Lung (tissue), 12 donors: ENCODE data around the gene EFNA5. TPM values are rescaled to one million over a fixed set of nuclear protein-coding genes. Genes with fewer than 3 reads are reported as not detected.

ENCODE experiments used
- ATAC-seq: fragments of 200-7000 bp; cut with Tn5 transposase; one replicate; pipeline ENCODE4 v1.9.1; 2020; ENCODE audit warnings: moderate number of reproducible peaks; ENCODE audit not compliant: insufficient read depth, low FRiP score
- DNase-seq, 3 donors: peaks; one replicate each; pipeline ENCODE4 v3.0.0-alpha.2; 2013 to 2017
- H3K27ac ChIP-seq, 2 donors: one replicate each; pipeline ENCODE4 v1.5.1; 2013; ENCODE audit warnings: mild to moderate bottlenecking in 2 of 2, moderate library complexity in 2 of 2, control low read depth in 1 of 2, inconsistent platforms in 1 of 2, low read depth in 1 of 2, low read length in 1 of 2
- H3K27me3 ChIP-seq, 3 donors: one replicate each; pipeline ENCODE4 v1.5.1; 2013; ENCODE audit warnings: low read length in 2 of 3; ENCODE audit not compliant: control insufficient read depth in 3 of 3, insufficient read depth in 3 of 3
- H3K36me3 ChIP-seq, 4 donors: one replicate each; pipeline ENCODE4 v1.5.1; 2013; ENCODE audit warnings: low read length in 4 of 4, mild to moderate bottlenecking in 1 of 4, moderate library complexity in 1 of 4; ENCODE audit not compliant: control insufficient read depth in 4 of 4, insufficient read depth in 4 of 4
- H3K4me1 ChIP-seq, 5 donors: one replicate each; pipeline ENCODE4 v1.5.1; 2013; ENCODE audit warnings: low read length in 5 of 5, mild to moderate bottlenecking in 2 of 5, moderate library complexity in 1 of 5; ENCODE audit not compliant: control insufficient read depth in 5 of 5, insufficient read depth in 5 of 5
- H3K4me3 ChIP-seq: one replicate; pipeline ENCODE4 v1.5.1; 2013; ENCODE audit warnings: mild to moderate bottlenecking, control low read depth, moderate library complexity
- H3K9ac ChIP-seq, 2 donors: one replicate each; pipeline ENCODE4 v1.5.1; 2013; ENCODE audit warnings: low read length in 2 of 2, control low read depth in 1 of 2; ENCODE audit not compliant: insufficient read depth in 1 of 2
- H3K9me3 ChIP-seq, 4 donors: one replicate each; pipeline ENCODE4 v1.5.1; 2013; ENCODE audit warnings: low read length in 3 of 4, mild to moderate bottlenecking in 1 of 4, moderate library complexity in 1 of 4; ENCODE audit not compliant: control insufficient read depth in 4 of 4, insufficient read depth in 3 of 4
- WGBS, 2 donors: extraction: QIAGEN DNeasy Blood & Tissue Kit; methylation state at CpG; one replicate each; pipeline ENCODE4 v1.1.7; 2013; 5-methylcytosine and 5-hydroxymethylcytosine counted together
- polyA plus RNA-seq, 2 donors: library from polyadenylated mRNA; stranded (reverse); fragments of 200-250 nt; gene quantifications; one replicate each; pipeline ENCODE4 v1.2.1, GENCODE V29; 2013
- total RNA-seq, 2 donors: library from RNA; depleted of rRNA in 1 of 2; stranded (reverse); fragments of >200 nt in 1 of 2; gene quantifications; one replicate each; pipeline ENCODE4 v1.2.1, GENCODE V29; 2014 to 2021
- TF ChIP-seq, protein P1 (sequence below): IDR thresholded peaks from 2 replicates; pipeline ENCODE4 v1.5.1; 2012; ENCODE audit warnings: mild to moderate bottlenecking; ENCODE audit errors: control extremely low read depth, extremely low read depth
- donor health status: control.
- donor health status: control.
- donor health status: Bipolar disorder and iron deficiency.
- donor health status: healthy.
- donor health status: DM: yes; HTN: yes; CAD: no.

EFNA5 gene
- total and polyA plus RNA-seq, 4 donors, result 2.1 to 18.4 (median 7.8) TPM

DNA sequence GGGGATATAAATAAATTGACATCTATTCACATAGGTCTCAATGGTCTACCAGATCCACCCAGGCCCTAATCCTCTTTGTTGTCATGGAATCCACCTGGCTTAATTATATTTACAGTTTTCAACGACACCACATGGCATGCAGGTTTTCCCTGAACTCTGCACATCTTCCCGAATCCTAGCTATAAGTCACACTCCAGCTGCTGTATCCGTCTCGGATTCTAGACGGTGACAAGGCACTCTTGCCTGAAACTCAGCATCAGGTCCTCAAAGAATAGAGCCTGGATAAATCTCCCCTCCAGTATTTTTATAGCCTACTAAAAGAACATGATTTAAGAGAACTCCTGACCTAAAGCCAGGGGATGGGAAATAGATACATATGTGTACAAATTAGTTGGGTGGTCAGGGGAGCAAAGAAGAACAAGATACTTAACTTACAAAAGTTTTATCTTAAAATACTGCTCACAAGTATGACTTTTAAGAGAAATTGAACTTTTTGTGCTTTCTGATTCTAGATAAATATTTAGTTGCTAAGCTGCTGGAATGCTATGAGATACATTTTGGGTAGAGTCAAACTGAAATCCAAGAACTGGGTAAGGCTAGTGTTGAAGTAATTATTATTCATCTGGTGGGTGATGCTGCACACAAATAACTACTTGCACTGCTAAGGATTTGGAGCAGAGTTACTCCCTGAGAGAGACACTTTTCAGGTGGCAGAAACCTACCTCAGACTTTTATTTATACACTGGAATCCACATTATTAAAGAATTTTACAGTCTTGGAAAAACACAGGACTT is 187.3 kb downstream of the EFNA5 start:
- H3K9ac ChIP-seq, result no peak overlapping the region
- H3K4me1 ChIP-seq, result peaks cover 0 to 22% (median 3%) of the 10 kb centered on the region in 5 donors
- no peaks in the 10 kb centered on the region for H3K9me3 ChIP-seq
- H3K36me3 ChIP-seq, result no peaks in the 10 kb centered on the region
- TF ChIP-seq, protein P1, sequence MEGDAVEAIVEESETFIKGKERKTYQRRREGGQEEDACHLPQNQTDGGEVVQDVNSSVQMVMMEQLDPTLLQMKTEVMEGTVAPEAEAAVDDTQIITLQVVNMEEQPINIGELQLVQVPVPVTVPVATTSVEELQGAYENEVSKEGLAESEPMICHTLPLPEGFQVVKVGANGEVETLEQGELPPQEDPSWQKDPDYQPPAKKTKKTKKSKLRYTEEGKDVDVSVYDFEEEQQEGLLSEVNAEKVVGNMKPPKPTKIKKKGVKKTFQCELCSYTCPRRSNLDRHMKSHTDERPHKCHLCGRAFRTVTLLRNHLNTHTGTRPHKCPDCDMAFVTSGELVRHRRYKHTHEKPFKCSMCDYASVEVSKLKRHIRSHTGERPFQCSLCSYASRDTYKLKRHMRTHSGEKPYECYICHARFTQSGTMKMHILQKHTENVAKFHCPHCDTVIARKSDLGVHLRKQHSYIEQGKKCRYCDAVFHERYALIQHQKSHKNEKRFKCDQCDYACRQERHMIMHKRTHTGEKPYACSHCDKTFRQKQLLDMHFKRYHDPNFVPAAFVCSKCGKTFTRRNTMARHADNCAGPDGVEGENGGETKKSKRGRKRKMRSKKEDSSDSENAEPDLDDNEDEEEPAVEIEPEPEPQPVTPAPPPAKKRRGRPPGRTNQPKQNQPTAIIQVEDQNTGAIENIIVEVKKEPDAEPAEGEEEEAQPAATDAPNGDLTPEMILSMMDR, result no peak
- H3K27ac ChIP-seq, result no peak overlapping the region
- DNase-seq (no peak), ATAC-seq (no peak)
- WGBS, 2 donors, result 78 to 85% methylated on average over 5 of the region's 5 CpGs
- no peak overlapping the region for H3K4me3 ChIP-seq
- H3K27me3 ChIP-seq, result no peaks in the 10 kb centered on the region

DNA sequence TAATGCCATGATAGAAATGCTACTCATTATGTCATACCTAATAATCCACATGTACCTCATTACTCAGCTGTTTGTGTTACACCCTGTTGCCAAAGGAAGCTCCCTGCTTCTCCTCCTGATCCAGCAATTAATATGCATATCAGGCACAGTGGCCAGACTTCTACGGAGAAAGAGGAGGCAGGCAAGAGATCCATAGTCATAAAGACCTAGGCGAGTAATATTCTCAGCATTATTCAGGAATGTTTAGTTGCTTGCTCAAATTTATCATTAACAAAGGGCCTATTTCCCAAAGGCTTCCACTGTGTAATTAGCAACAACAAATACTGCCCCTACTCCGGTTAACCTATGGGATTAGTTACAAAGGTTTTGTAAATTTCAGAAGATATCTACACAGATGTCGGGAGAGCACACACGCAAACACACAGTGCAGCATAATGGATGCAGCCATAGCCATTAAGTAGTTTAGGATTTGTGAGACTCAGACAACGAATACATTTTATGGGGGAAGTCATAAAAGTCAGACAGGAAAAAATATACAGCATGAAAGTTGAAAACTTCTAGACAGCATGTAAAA is 192.6 kb downstream of the EFNA5 start:
- Histone ChIP-seq H3K9ac (no peak overlapping the region), H3K27ac (no peak overlapping the region), H3K36me3 (no peaks in the 10 kb centered on the region), H3K27me3 (no peaks in the 10 kb centered on the region), H3K4me3 (no peak overlapping the region), H3K9me3 (no peaks in the 10 kb centered on the region), H3K4me1 (peaks cover 0 to 14% (median 0%) of the 10 kb centered on the region in 5 donors)
- TF ChIP-seq, protein P1, result no peak
- 88 to 92% methylated on average over 6 of the region's 6 CpGs for WGBS, 2 donors
- no peak for ATAC-seq
- no peak for DNase-seq

DNA sequence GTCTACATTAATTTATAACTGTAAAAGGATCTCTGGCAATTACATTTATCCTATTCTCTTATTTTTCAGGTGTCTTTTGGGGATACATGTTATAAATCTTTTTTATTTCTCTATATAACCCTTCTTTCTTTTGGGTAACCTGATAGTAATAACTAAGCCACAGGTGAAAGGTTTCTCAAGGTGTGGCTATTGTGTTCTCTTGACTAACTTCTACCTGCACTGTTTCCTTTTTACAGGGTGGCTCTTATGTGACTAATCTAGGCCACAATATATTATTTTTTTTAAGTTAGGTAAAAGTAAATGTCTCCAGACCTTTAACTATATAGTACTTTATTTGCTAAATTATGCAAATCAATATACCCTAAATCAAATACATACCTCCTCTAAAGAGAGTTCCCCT is 193.2 kb downstream of the EFNA5 start:
- TF ChIP-seq, protein P1, result no peak

More for the DNA sequence above, 193.2 kb downstream of the EFNA5 start:
- no peak for ATAC-seq
- H3K4me1 ChIP-seq, result peaks cover 0 to 17% (median 0%) of the 10 kb centered on the region in 5 donors
- H3K36me3 ChIP-seq, result no peaks in the 10 kb centered on the region
- no peak overlapping the region for H3K9ac ChIP-seq
- H3K27me3 ChIP-seq, result no peaks in the 10 kb centered on the region
- no peak for DNase-seq
- H3K27ac ChIP-seq, result no peak overlapping the region
- no peak overlapping the region for H3K4me3 ChIP-seq
- no peaks in the 10 kb centered on the region for H3K9me3 ChIP-seq
